Activated T-cell treated with anti-CD3 and anti-CD28 coated beads, Interleukin-2, amount 50 U/mL, for 48 hours (primary cell): ENCODE measurements around the gene FOXL3.

Experiments
- DNase-seq, 2 experiments: peaks; one replicate each; pipeline ENCODE4 v3.0.0-alpha.2; 2020

FOXL3 gene

GRCh38 chr7:269721-270120, 20.2 kb upstream of the FOXL3 start:
- DNase-seq, result no peak

GRCh38 chr7:270351-270983, 19.5 kb upstream of the FOXL3 start:
- DNase-seq, result no peak

- no peak for DNase-seq
These were observed 18.5 kb upstream of the FOXL3 start for GRCh38 chr7:271266-272107.

- DNase-seq, result no peak
These were observed 17.8 kb upstream of the FOXL3 start for GRCh38 chr7:272108-272615.

GRCh38 chr7:272631-273030, 17.3 kb upstream of the FOXL3 start:
- no peak for DNase-seq

GRCh38 chr7:273327-273726, 16.6 kb upstream of the FOXL3 start:
- no peak for DNase-seq

- no peak for DNase-seq
These were observed 15.7 kb upstream of the FOXL3 start for GRCh38 chr7:274266-274665.

GRCh38 chr7:276230-276835, 13.6 kb upstream of the FOXL3 start:
- DNase-seq, result no peak

GRCh38 chr7:277228-277627, 12.7 kb upstream of the FOXL3 start:
- no peak for DNase-seq

GRCh38 chr7:278081-278480, 11.9 kb upstream of the FOXL3 start:
- no peak for DNase-seq

GRCh38 chr7:279821-280220, 10.1 kb upstream of the FOXL3 start:
- no peak for DNase-seq

- no peak for DNase-seq
These were observed 9.5 kb upstream of the FOXL3 start for GRCh38 chr7:280461-280860.

GRCh38 chr7:281637-282036, 8.3 kb upstream of the FOXL3 start:
- no peak for DNase-seq

- no peak for DNase-seq
These were observed 7.3 kb upstream of the FOXL3 start for GRCh38 chr7:282621-283020.

GRCh38 chr7:284762-285722, 4.9 kb upstream of the FOXL3 start:
- DNase-seq, result no peak

GRCh38 chr7:285731-286130, 4.2 kb upstream of the FOXL3 start:
- no peak for DNase-seq

GRCh38 chr7:286266-286665, 3.7 kb upstream of the FOXL3 start:
- no peak for DNase-seq

GRCh38 chr7:288671-289101, 1.3 kb upstream of the FOXL3 start:
- DNase-seq, result no peak

- DNase-seq, result no peak
These were observed 688 bp upstream of the FOXL3 start for GRCh38 chr7:289209-289755.

- no peak for DNase-seq
These were observed 793 bp downstream of the FOXL3 start for GRCh38 chr7:290554-291372.

- no peak for DNase-seq
These were observed 1.6 kb downstream of the FOXL3 start for GRCh38 chr7:291373-292092.
